Left cardiac atrium (tissue), 2 donors: ENCODE data around the gene CPLX1. TPM values are rescaled to one million over a fixed set of nuclear protein-coding genes. Genes with fewer than 3 reads are reported as not detected.

ENCODE experiments used
- total RNA-seq, 2 donors: library from RNA; stranded (reverse); fragmentation: NEBNext Ultra II Directional; extraction: Animal tissue kit (Norgen Biotek cat#: 25700); gene quantifications; one replicate each; pipeline ENCODE4 v1.2.1, GENCODE V29; 2021
- donor health status: DM: no; HTN: yes; CAD: no; lungs with severe emphysema.
- donor health status: DM: yes; HTN: yes; CAD: no.

Gene CPLX1
- total RNA-seq, 2 donors from 2014 or later, result 5.6 to 9.4 TPM

Other genes starting within 250 kb of the CPLX1 start
- gene TMEM271, start 249.8 kb downstream of the CPLX1 start, total RNA-seq, result not detected
- gene PDE6B, start 200.6 kb downstream of the CPLX1 start, total RNA-seq, result 1 to 10 TPM; 4.7 to 5.2 TPM
- 100 to 1,000 TPM; 770 to 781 TPM for gene ATP5ME, start 151.9 kb downstream of the CPLX1 start, total RNA-seq
- gene MYL5, start 151.6 kb downstream of the CPLX1 start, total RNA-seq, result 1 to 10 TPM; 5.4 to 5.9 TPM
- gene SLC49A3, start 137.0 kb downstream of the CPLX1 start, total RNA-seq, result 10 to 100 TPM; 14.0 to 17.2 TPM
- 10 to 100 TPM; 21.4 to 26.6 TPM for gene PCGF3, start 120.3 kb downstream of the CPLX1 start, total RNA-seq
- 10 to 100 TPM; 38.1 to 43.2 TPM for gene GAK, start 106.2 kb upstream of the CPLX1 start, total RNA-seq
- 10 to 100 TPM; 17.9 to 20.7 TPM for gene TMEM175, start 106.3 kb upstream of the CPLX1 start, total RNA-seq
- gene DGKQ, start 147.4 kb upstream of the CPLX1 start, total RNA-seq, result 1 to 10 TPM; 5.1 to 5.6 TPM
- 10 to 100 TPM; 15.4 to 18.7 TPM for gene IDUA, start 160.9 kb upstream of the CPLX1 start, total RNA-seq
- gene SLC26A1, start 167.3 kb upstream of the CPLX1 start, total RNA-seq, result under 1 TPM in 1 of 2 donors, not detected in 1; 0.27 TPM
- 10 to 100 TPM; 21.6 to 29.0 TPM for gene FGFRL1, start 185.5 kb upstream of the CPLX1 start, total RNA-seq